ENCODE measurements around the gene SLC39A11. TPM values are rescaled to one million over a fixed set of nuclear protein-coding genes. Genes with fewer than 3 reads are reported as not detected.

Gene SLC39A11
- total RNA-seq, 1 donor from 2014 or later: 16.3 TPM

- peaks cover 10% of the 10 kb centered on the region for H3K27me3 Mint-ChIP-seq (ENCODE audit: unreplicated experiment)
- no peak for DNase-seq
- H3K4me3 Mint-ChIP-seq (ENCODE audit: unreplicated experiment): no peak overlapping the region
- peaks cover 3% of the 10 kb centered on the region for H3K9me3 Mint-ChIP-seq (ENCODE audit: unreplicated experiment)
- H3K27ac Mint-ChIP-seq (ENCODE audit: unreplicated experiment): no peak overlapping the region
- H3K36me3 Mint-ChIP-seq (ENCODE audit: unreplicated experiment): peaks cover 9% of the 10 kb centered on the region
- no peaks in the 10 kb centered on the region for H3K4me1 Mint-ChIP-seq (ENCODE audit: low read depth, unreplicated experiment)
- TF ChIP-seq CTCF (IDR thresholded peaks at IDR 0.05; ENCODE audit: partially characterized antibody, unreplicated experiment): no peak
These were observed 4.4 kb upstream of the SLC39A11 start for GRCh38 chr17:73096866-73097265.

- TF ChIP-seq CTCF (IDR thresholded peaks at IDR 0.05; ENCODE audit: partially characterized antibody, unreplicated experiment): no peak
- Mint-ChIP-seq H3K27ac (ENCODE audit: unreplicated experiment) (no peak overlapping the region), H3K4me1 (ENCODE audit: low read depth, unreplicated experiment) (no peaks in the 10 kb centered on the region), H3K36me3 (ENCODE audit: unreplicated experiment) (peaks cover 9% of the 10 kb centered on the region), H3K4me3 (ENCODE audit: unreplicated experiment) (no peak overlapping the region), H3K9me3 (ENCODE audit: unreplicated experiment) (peaks cover 3% of the 10 kb centered on the region), H3K27me3 (ENCODE audit: unreplicated experiment) (peaks cover 10% of the 10 kb centered on the region)
- no peak for DNase-seq
These were observed 3.7 kb upstream of the SLC39A11 start for GRCh38 chr17:73096211-73096610.

- Mint-ChIP-seq H3K9me3 (ENCODE audit: unreplicated experiment) (peaks cover 6% of the 10 kb centered on the region), H3K4me3 (ENCODE audit: unreplicated experiment) (no peak overlapping the region), H3K27me3 (ENCODE audit: unreplicated experiment) (peaks cover 6% of the 10 kb centered on the region), H3K36me3 (ENCODE audit: unreplicated experiment) (peaks cover 5% of the 10 kb centered on the region), H3K4me1 (ENCODE audit: low read depth, unreplicated experiment) (peaks cover 6% of the 10 kb centered on the region), H3K27ac (ENCODE audit: unreplicated experiment) (no peak overlapping the region)
- no peak for TF ChIP-seq CTCF (IDR thresholded peaks at IDR 0.05; ENCODE audit: partially characterized antibody, unreplicated experiment)
- DNase-seq: no peak
These were observed 798 bp upstream of the SLC39A11 start for GRCh38 chr17:73093286-73093685.

GRCh38 chr17:73091770-73092522 is 542 bp downstream of the SLC39A11 start:
- DNase-seq: no peak
- peaks cover 6% of the 10 kb centered on the region for H3K9me3 Mint-ChIP-seq (ENCODE audit: unreplicated experiment)
- peak overlapping the region; percentile 92 for H3K4me3 Mint-ChIP-seq (ENCODE audit: unreplicated experiment)
- peaks cover 6% of the 10 kb centered on the region for H3K4me1 Mint-ChIP-seq (ENCODE audit: low read depth, unreplicated experiment)
- no peak for TF ChIP-seq CTCF (IDR thresholded peaks at IDR 0.05; ENCODE audit: partially characterized antibody, unreplicated experiment)
- H3K36me3 Mint-ChIP-seq (ENCODE audit: unreplicated experiment): peaks cover 8% of the 10 kb centered on the region
- H3K27ac Mint-ChIP-seq (ENCODE audit: unreplicated experiment): no peak overlapping the region
- H3K27me3 Mint-ChIP-seq (ENCODE audit: unreplicated experiment): peaks cover 6% of the 10 kb centered on the region

- H3K27ac Mint-ChIP-seq (ENCODE audit: unreplicated experiment): no peak overlapping the region
- no peak for TF ChIP-seq CTCF (IDR thresholded peaks at IDR 0.05; ENCODE audit: partially characterized antibody, unreplicated experiment)
These were observed 1.1 kb downstream of the SLC39A11 start for GRCh38 chr17:73091410-73091769.

More at GRCh38 chr17:73091410-73091769, 1.1 kb downstream of the SLC39A11 start:
- Mint-ChIP-seq H3K9me3 (ENCODE audit: unreplicated experiment) (peaks cover 6% of the 10 kb centered on the region), H3K4me1 (ENCODE audit: low read depth, unreplicated experiment) (peaks cover 6% of the 10 kb centered on the region), H3K27me3 (ENCODE audit: unreplicated experiment) (peaks cover 6% of the 10 kb centered on the region), H3K36me3 (ENCODE audit: unreplicated experiment) (peaks cover 8% of the 10 kb centered on the region), H3K4me3 (ENCODE audit: unreplicated experiment) (peak overlapping the region; percentile 92)
- DNase-seq: no peak
